Activated CD8-positive, alpha-beta memory T cell treated with anti-CD3 and anti-CD28 coated beads, Interleukin-2, amount 50 U/mL, for 1 hour (primary cell): ENCODE measurements around the gene GREM1.

ENCODE experiments used
- DNase-seq: peaks from one replicate; pipeline ENCODE4 v3.0.0-alpha.2; 2020; ENCODE audit errors: extremely low read depth

Gene GREM1

GRCh38 chr15:32730677-32731654 lies 13.2 kb downstream of the GREM1 start:
- DNase-seq = no peak

GRCh38 chr15:32732574-32733157 lies 14.9 kb downstream of the GREM1 start:
- DNase-seq = no peak

DNA sequence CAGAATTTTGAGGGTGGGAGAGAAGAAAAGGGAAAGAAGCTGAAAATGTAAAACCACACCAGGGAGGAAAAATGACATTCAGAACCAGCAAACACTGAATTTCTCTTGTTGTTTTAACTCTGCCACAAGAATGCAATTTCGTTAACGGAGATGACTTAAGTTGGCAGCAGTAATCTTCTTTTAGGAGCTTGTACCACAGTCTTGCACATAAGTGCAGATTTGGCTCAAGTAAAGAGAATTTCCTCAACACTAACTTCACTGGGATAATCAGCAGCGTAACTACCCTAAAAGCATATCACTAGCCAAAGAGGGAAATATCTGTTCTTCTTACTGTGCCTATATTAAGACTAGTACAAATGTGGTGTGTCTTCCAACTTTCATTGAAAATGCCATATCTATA lies 15.5 kb downstream of the GREM1 start:
- no peak for DNase-seq

GRCh38 chr15:32735989-32736700 lies 18.3 kb downstream of the GREM1 start:
- no peak for DNase-seq

DNA sequence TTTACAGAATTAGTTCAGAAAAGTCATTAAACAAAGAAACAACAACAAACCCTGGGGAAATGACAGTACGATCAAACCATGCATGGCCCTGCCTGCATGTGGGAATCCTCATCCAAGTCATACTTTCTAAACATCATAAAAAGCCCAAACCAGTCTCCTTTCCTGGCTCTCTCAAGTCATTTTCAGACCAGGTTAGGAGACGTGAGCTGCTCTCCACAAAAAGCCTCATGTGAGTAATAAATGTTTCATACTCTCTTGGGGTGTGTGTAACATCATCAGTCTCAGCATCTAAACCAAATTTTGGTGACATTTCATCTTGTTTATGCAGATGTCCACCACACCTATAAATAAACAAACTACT lies 18.9 kb downstream of the GREM1 start:
- DNase-seq = no peak

DNA sequence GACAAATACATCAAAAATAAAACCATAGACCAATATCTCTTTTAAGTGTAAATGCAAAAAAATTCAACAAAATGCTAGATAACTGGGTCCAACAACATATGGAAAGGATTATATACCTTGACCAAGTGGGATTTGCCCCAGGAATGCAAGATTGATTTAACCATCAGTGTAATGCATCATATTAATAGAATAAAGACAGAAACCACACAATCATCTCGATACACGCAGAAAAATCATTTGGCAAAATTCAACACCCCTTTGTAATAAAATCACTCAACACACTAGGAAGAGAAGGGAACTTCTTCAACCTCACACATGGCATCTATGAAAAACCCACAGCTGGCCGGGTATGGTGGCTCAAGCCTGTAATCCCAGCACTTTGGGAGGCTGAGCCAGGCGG lies 19.5 kb downstream of the GREM1 start:
- DNase-seq = no peak

DNA sequence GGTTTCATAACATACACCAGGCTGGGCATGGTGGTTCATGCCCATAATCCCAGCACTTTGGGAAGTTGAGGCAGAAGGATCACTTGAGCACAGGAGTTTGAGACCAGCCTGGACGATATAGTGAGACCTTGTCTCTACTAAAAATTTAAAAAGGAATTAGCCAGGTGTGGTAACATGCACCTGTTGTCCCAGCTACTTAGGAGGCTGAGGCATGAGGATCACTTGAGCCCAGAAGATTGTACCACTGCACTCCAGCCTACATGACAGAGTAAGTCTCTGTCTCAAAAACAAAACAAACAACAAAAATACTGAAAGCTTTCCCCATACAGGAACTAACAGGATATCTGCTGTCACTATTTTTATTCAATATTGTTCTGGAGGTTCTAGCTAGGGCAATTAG lies 20.9 kb downstream of the GREM1 start:
- no peak for DNase-seq

GRCh38 chr15:32739522-32740063 lies 21.8 kb downstream of the GREM1 start:
- no peak for DNase-seq

DNA sequence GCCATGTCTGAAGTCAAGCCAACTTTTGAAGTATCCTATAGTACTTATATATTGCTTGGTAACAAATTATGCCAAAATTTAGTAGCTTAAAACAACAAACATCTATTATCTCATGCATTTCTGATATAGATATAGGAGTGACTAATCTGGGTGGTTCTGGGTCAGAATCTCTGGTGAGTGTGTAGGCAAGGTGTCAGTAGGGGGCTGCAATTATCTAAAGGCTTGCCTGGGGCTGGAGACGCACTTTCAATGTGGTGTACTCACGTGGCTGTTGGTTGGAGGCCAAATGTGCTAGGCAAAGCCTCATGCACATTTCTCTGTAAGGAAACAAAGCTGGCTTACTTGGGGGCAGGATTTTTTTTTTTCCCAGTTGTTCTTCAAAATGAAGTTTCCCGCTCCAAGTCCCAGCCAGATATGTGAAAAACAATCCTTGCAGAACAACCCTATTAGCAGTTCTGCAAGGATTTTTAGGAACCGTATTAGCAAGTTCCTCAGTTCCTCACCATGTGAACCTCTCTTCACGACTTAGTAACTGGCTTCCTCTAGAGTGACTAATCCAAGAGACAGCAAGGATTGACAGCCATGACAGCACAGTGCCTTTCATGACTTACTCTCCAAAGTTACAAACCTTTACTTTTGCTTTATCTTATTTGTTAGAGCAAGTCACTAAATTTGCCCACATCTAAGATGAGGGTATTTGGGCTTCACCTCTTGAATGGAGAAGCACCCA lies 25.8 kb downstream of the GREM1 start:
- no peak for DNase-seq

GRCh38 chr15:32746116-32746857 lies 28.5 kb downstream of the GREM1 start:
- DNase-seq = no peak

DNA sequence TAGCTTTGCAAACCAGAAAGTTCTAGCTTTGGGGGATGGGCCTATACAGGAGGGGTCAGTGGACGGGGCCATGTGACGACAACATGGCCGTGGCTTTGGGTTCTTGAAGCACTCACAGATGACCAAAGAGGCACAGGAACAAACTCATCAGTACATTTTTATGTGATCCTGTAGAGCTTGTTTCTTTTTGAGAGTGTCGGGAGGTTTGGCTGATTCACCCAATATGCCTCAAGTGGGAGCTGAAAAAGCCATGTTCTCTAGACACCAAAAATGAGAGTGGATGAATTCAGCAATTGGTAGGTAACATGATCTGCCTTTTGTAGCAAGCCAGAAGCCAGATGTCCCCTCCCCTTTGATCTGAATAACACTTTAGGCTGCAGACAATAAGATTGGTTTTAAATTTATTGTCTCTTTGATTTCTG lies 30.1 kb downstream of the GREM1 start:
- DNase-seq = no peak

GRCh38 chr15:32750979-32751378 lies 33.2 kb downstream of the GREM1 start:
- DNase-seq = no peak

GRCh38 chr15:32757426-32757825 lies 39.6 kb downstream of the GREM1 start:
- DNase-seq = no peak

GRCh38 chr15:32763295-32763694 lies 45.5 kb downstream of the GREM1 start:
- DNase-seq = no peak

GRCh38 chr15:32765236-32765635 lies 47.4 kb downstream of the GREM1 start:
- DNase-seq = no peak

GRCh38 chr15:32766101-32766500 lies 48.3 kb downstream of the GREM1 start:
- DNase-seq = no peak

GRCh38 chr15:32767236-32767635 lies 49.4 kb downstream of the GREM1 start:
- no peak for DNase-seq

GRCh38 chr15:32774022-32774421 lies 56.2 kb downstream of the GREM1 start:
- DNase-seq = no peak

DNA sequence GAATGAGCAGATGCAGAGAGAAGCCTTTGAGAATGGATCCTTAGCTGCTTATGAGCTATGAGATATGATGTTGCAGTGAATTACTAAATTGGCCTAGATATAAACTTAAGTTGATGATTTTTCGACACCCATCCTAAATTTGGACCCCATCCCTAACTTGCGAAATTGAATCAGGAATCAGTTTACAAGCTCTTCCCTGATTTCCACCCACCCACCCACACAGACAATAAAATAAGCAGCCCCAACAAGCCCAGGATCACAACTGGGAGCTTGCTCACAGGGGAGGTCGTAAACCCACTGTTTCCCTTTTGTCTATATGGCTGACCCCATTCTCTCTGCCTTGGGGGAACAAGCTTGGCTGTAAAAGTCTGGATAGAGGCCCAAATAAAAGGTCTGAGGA lies 57.3 kb downstream of the GREM1 start:
- DNase-seq = no peak

DNA sequence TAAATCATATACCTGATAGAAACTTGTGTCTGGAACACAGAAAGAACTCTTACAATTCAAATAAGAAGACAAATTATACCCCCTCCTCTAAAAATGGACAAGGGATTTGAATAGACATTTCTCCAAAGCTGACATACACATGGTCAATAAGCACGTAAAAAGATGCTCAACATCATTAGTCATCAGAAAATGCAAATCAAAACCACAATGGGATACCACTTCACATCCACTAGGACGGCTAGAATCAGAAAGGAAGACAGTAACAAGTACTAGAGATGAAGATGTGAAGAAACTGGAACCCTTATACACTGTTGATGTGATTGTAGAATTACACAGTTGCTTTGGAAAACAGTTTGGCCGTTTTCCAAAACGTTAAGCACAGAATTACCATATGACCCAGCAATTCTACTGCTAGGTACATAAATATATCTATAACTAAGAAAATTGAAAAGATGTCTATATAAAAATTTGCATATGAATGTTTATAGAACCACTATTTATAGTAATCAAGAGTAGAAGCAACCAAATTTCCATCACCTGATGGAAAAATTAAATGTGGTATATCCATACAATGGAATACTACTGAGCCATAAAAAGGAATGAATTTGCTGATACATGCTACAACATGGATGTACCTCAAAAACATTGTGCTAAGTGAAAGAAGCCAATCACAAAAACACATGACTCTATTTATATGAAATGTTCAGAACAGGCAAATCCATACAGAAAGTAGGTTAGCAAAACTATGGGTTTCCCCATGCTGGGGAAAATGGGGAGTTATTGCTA lies 60.8 kb downstream of the GREM1 start:
- no peak for DNase-seq
